Left ventricle myocardium inferior (tissue), 1 donor: ENCODE measurements around the gene MAB21L4. TPM values are rescaled to one million over a fixed set of nuclear protein-coding genes. Genes with fewer than 3 reads are reported as not detected.
A peak's percentile ranks its signal among the peaks of the same experiment; 100 is the strongest.

ENCODE experiments used
- DNase-seq: peaks from one replicate; pipeline ENCODE4 v3.0.0-alpha.2; 2020
- H3K27ac ChIP-seq: fragments of 200-600 bp; replicated peaks from 2 replicates; pipeline ENCODE4 v1.8.0; 2021
- H3K27me3 ChIP-seq: fragments of 200-600 bp; 2 replicates; pipeline ENCODE4 v1.8.0; 2021; ENCODE audit warnings: low read depth
- H3K36me3 ChIP-seq: fragments of 200-600 bp; 2 replicates; pipeline ENCODE4 v1.8.0; 2021
- H3K4me1 ChIP-seq: fragments of 200-600 bp; 2 replicates; pipeline ENCODE4 v1.8.0; 2021
- H3K4me3 ChIP-seq: fragments of 200-600 bp; 2 replicates; pipeline ENCODE4 v1.8.0; 2021; ENCODE audit warnings: mild to moderate bottlenecking, moderate library complexity
- H3K9me3 ChIP-seq: fragments of 200-600 bp; replicated peaks from 2 replicates; pipeline ENCODE4 v1.8.0; 2021
- CTCF ChIP-seq: fragments of 200-600 bp; IDR thresholded peaks from 2 replicates; pipeline ENCODE4 v1.8.0; 2021; ENCODE audit warnings: antibody characterized with exemption, mild to moderate bottlenecking, borderline replicate concordance
- intact Hi-C: fragments of 100-400 bp; cut with micrococcal nuclease; formaldehyde crosslinking; loops from one replicate; pipeline ENCODE4 v1.11.0; 2022
- total RNA-seq: library from RNA; stranded (reverse); fragmentation: NEBNext Ultra II Directional; extraction: Animal tissue kit (Norgen Biotek cat#: 25700); gene quantifications from one replicate; pipeline ENCODE4 v1.2.1, GENCODE V29; 2021
- donor health status: DM: no; HTN: yes; CAD: no; lungs with severe emphysema.

The MAB21L4 gene
- total RNA-seq, 1 donor from 2014 or later, result not detected

DNA sequence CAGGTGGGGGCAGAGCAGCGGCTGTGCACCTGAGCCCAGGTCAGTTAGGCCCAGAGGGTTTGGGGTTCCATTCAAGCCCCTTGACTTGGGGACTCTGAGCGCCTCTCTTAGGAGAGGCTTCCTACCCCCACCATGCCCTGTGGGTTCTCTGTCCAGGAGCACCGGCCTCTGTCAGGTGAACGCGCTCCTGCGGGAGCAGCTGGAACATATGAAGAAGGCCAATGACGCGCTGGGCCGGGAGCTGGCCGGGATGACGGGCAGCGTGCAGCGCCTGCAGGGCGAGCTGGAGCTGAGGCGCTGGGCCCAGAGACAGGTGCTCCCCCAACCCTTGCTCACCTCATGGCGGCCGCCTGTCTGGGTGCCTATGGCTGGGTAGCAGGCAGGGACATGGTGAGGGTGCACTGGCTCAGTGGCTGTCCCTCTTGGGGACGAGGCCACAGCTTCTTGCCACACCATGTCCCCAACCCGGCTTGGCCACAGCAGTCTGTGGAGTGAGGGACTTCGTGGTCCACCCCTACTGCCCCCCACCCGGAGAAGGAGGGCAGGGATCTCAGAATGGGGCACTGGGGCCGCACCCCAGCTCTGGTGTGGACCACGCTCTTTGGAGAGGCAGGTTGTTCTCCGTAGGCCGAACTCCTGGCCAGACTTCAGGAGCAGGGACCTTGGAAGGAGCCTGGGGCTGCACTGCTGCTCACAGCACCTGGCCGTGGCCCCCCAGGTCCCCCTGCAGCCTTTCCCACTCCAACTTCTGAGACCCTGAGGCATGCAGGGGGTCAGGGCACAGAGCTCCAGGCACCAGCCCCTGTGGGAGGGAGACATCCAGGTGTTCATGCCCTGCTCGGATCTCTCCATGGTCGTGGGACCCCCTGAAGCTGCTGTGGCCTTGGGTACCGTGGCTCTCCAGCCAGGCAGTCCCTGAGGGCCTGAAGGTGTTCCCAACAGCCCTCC lies 29.9 kb upstream of the MAB21L4 start:
- peak; percentile 11 for DNase-seq
- Histone ChIP-seq H3K27ac (no peak overlapping the region), H3K27me3 (peaks cover 11% of the 10 kb centered on the region), H3K9me3 (peaks cover 14% of the 10 kb centered on the region), H3K36me3 (no peaks in the 10 kb centered on the region), H3K4me3 (no peak overlapping the region), H3K4me1 (peaks cover 10% of the 10 kb centered on the region)
- TF ChIP-seq CTCF, result no peak
- intact Hi-C loops, result no loop called here

DNA sequence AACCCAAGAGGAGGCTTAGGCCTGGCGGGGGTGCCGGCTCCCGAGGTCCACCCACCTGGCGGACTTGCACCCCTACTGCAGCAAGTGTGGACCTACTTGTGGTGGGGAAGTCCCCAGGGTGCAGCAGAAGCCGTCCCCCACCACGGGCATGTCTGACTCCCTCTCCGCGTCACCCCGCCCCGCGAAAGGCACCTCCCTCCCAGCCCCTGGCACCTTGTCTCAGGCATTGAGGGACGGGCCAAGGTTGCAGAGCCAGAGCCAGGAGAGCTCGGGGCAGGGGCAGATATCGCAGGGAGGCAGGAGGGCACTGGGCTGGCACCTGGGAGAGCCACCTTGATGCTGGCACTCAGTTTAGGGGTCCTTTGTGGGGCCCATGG lies 29.2 kb upstream of the MAB21L4 start:
- Histone ChIP-seq H3K9me3 (peaks cover 14% of the 10 kb centered on the region), H3K4me3 (no peak overlapping the region), H3K36me3 (no peaks in the 10 kb centered on the region), H3K27me3 (peaks cover 7% of the 10 kb centered on the region), H3K27ac (no peak overlapping the region), H3K4me1 (peaks cover 10% of the 10 kb centered on the region)
- no peak for TF ChIP-seq CTCF
- peak; percentile 7 for DNase-seq
- intact Hi-C loops, result no loop called here

DNA sequence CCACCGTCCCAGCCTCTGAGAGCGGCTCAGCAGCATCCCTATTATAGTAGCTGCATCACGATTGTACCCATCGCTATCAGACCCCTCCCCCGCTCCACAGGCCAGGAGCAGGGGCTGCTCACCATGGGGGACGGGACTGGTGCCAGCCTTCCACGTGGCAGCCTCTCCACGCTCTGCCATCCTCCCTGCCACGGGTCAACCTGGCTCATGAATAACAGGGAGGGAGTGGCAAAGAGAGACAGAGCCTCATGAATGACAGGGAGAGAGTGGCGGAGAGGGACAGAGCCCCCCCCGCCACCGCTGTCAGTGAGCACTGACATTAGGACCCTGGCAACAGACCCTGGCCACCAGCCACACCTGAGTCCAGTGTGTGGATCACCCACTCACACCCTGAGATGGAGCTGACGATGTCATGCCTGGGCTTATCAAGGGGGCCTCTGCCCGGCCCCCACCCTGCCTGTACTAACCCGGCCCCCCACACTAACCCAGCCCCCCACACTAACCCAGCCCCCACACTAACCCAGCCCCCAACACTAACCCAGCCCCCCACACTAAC lies 27.1 kb upstream of the MAB21L4 start:
- peak; percentile 6 for DNase-seq

DNA sequence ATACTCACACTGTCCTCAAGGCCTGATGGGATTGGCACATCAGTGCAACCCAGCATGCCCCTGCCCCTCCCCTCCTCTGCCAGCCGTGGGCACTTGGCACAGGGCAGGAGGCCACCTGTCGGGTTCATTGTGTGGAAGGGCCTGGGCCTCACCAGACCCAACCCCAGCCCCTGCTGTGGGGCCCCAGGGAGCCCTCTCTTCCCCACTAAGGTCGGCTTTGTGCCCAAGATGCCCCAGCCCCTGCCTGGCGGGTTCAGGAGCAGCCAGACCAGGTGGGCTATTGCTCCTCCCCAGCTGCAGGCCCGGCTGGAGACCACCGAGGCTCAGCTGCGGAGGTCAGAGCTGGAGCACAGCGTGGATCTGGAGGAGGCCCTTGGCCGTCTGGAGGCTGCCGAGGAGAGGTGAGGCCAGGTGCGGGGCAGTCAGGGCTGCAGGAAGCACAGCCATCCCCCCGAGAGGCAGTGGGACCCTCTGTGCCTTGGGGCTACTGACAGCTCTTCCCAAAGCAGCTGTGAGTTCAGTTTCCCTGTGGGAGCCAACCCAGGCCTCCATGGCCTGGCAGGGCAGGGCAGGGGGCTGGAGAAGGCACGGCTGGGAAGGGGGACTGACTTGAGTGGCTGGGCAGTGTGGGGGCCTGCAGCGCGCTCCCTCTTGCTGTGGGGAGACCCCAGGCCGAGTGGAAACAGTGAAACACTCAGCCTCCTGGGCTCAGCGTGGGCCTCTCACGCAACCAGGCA lies 26.5 kb upstream of the MAB21L4 start:
- H3K27me3 ChIP-seq, result no peaks in the 10 kb centered on the region
- DNase-seq, result peak; percentile 10
- peaks cover 13% of the 10 kb centered on the region for H3K4me1 ChIP-seq
- intact Hi-C loops, result no loop called here
- H3K27ac ChIP-seq, result no peak overlapping the region
- H3K9me3 ChIP-seq, result peaks cover 3% of the 10 kb centered on the region
- no peak overlapping the region for H3K4me3 ChIP-seq
- no peak for TF ChIP-seq CTCF
- no peaks in the 10 kb centered on the region for H3K36me3 ChIP-seq

More for the DNA sequence above, 27.1 kb upstream of the MAB21L4 start:
- no peak overlapping the region for H3K4me3 ChIP-seq
- H3K27ac ChIP-seq, result no peak overlapping the region
- H3K4me1 ChIP-seq, result peaks cover 10% of the 10 kb centered on the region
- intact Hi-C loops, result no loop called here
- TF ChIP-seq CTCF, result no peak
- peaks cover 10% of the 10 kb centered on the region for H3K9me3 ChIP-seq
- no peaks in the 10 kb centered on the region for H3K36me3 ChIP-seq
- H3K27me3 ChIP-seq, result no peaks in the 10 kb centered on the region

GRCh38 chr2:240921995-240922244 lies 26.0 kb upstream of the MAB21L4 start:
- Histone ChIP-seq H3K27ac (no peak overlapping the region), H3K9me3 (no peaks in the 10 kb centered on the region), H3K4me3 (no peak overlapping the region), H3K4me1 (peaks cover 13% of the 10 kb centered on the region), H3K27me3 (peaks cover 4% of the 10 kb centered on the region), H3K36me3 (no peaks in the 10 kb centered on the region)
- DNase-seq, result no peak
- TF ChIP-seq CTCF, result no peak
- intact Hi-C loops, result no loop called here
